NCI-H526 treated with DMSO at 0.1 percent for 48 hours (cell line): Measurements from ENCODE around the gene CSHL1.
"Not testable (repeated sequence)": the region's sequence is repeated elsewhere in the genome, so short reads cannot be mapped to it uniquely, and the experiment has no call there.

Experiments used
- DNase-seq: peaks from one replicate; lab custom pipeline; 2025; lab: John Stamatoyannopoulos, UW

Gene CSHL1

GRCh38 chr17:63918305-63918704, 7.2 kb upstream of the CSHL1 start:
- no peak for DNase-seq

- no peak for DNase-seq
Observed at GRCh38 chr17:63917646-63918045, 6.6 kb upstream of the CSHL1 start.

- DNase-seq = not testable (repeated sequence)
Observed at GRCh38 chr17:63917206-63917605, 6.1 kb upstream of the CSHL1 start.

GRCh38 chr17:63916566-63917185, 5.6 kb upstream of the CSHL1 start:
- DNase-seq = no peak

GRCh38 chr17:63915753-63916152, 4.7 kb upstream of the CSHL1 start:
- not testable (repeated sequence) for DNase-seq

- DNase-seq = no peak
Observed at GRCh38 chr17:63914471-63914870, 3.4 kb upstream of the CSHL1 start.

GRCh38 chr17:63911657-63912100, 621 bp upstream of the CSHL1 start:
- no peak for DNase-seq

GRCh38 chr17:63910096-63910495, 962 bp downstream of the CSHL1 start:
- DNase-seq = no peak

- not testable (repeated sequence) for DNase-seq
Observed at GRCh38 chr17:63909586-63909985, 1.5 kb downstream of the CSHL1 start.

GRCh38 chr17:63907161-63907778, 3.8 kb downstream of the CSHL1 start:
- not testable (repeated sequence) for DNase-seq

GRCh38 chr17:63904796-63905195, 6.3 kb downstream of the CSHL1 start:
- not testable (repeated sequence) for DNase-seq

- DNase-seq = not testable (repeated sequence)
Observed at GRCh38 chr17:63903787-63904201, 7.3 kb downstream of the CSHL1 start.

- not testable (repeated sequence) for DNase-seq
Observed at GRCh38 chr17:63901971-63902370, 9.1 kb downstream of the CSHL1 start.

GRCh38 chr17:63898899-63899798, 11.9 kb downstream of the CSHL1 start:
- DNase-seq = not testable (repeated sequence)

- not testable (repeated sequence) for DNase-seq
Observed at GRCh38 chr17:63896524-63897354, 14.3 kb downstream of the CSHL1 start, which contains the start of gene CSH1. Gene CSH1, minus strand, starts transcription at chr17:63896574. Its CDS starts 63 bp downstream, at chr17:63896511.

- not testable (repeated sequence) for DNase-seq
Observed at GRCh38 chr17:63894821-63895220, 16.2 kb downstream of the CSHL1 start.

GRCh38 chr17:63894021-63894420, 17.0 kb downstream of the CSHL1 start:
- not testable (repeated sequence) for DNase-seq

GRCh38 chr17:63892316-63893037, 18.6 kb downstream of the CSHL1 start:
- DNase-seq = not testable (repeated sequence)

- not testable (repeated sequence) for DNase-seq
Observed at GRCh38 chr17:63889026-63889848, 21.8 kb downstream of the CSHL1 start.

- DNase-seq = not testable (repeated sequence)
Observed at GRCh38 chr17:63885119-63885518, 25.9 kb downstream of the CSHL1 start.
